C4-2B (cell line): Measurements from ENCODE around the gene FAM20C.

Experiments
- ZFX ChIP-seq: fragments of 450-650 bp; IDR thresholded peaks from 2 replicates; pipeline ENCODE4 v1.6.1; 2017
- TF ChIP-seq, protein P1 (sequence below): fragments of 450-650 bp; conservative IDR thresholded peaks from 2 replicates; pipeline ENCODE4 v1.5.1; 2017; ENCODE audit warnings: mild to moderate bottlenecking

DNA sequence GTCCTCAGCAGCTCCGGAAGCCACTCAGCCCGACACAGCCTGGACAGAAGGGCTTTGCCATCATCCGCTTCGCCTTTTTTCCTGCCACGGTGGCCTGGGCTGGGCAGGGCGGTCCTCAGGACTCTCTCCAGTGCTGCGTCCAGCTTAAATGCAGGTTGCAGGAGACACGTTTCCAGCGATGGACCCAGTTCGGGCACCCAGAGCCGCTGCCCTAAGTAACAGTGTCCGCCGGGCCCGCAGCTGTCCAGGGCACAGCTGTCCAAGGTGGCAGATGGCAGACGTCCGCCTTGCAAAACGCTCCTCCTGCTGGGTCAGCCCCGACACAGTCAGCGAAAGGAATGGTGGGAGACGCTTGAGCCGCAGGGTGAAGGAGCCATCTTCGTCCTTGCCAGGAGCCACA is 60.6 kb downstream of the FAM20C start:
- TF ChIP-seq, protein P1, sequence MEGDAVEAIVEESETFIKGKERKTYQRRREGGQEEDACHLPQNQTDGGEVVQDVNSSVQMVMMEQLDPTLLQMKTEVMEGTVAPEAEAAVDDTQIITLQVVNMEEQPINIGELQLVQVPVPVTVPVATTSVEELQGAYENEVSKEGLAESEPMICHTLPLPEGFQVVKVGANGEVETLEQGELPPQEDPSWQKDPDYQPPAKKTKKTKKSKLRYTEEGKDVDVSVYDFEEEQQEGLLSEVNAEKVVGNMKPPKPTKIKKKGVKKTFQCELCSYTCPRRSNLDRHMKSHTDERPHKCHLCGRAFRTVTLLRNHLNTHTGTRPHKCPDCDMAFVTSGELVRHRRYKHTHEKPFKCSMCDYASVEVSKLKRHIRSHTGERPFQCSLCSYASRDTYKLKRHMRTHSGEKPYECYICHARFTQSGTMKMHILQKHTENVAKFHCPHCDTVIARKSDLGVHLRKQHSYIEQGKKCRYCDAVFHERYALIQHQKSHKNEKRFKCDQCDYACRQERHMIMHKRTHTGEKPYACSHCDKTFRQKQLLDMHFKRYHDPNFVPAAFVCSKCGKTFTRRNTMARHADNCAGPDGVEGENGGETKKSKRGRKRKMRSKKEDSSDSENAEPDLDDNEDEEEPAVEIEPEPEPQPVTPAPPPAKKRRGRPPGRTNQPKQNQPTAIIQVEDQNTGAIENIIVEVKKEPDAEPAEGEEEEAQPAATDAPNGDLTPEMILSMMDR: no peak
- TF ChIP-seq ZFX: no peak
